Astrocyte (in vitro differentiated cells and primary cell): ENCODE results near the gene AGBL4. TPM values are rescaled to one million over a fixed set of nuclear protein-coding genes. Genes with fewer than 3 reads are reported as not detected.
A peak's percentile ranks its signal among the peaks of the same experiment; 100 is the strongest.

Experiments used
- DNase-seq: peaks from one replicate; pipeline ENCODE4 v3.0.0-alpha.2; 2010; ENCODE audit warnings: low read depth
- FAIRE-seq: peaks from 2 replicates; lab custom pipeline; 2011; peaks lifted over from hg19 to GRCh38; lab: Jason Lieb, UNC
- H2AFZ ChIP-seq: 2 replicates; pipeline ENCODE4 v1.6.0; 2012; ENCODE audit warnings: low read depth, low read length, inconsistent platforms
- H3K27ac ChIP-seq: 2 replicates; pipeline ENCODE4 v1.5.1; 2011; ENCODE audit warnings: low read depth, low read length, inconsistent platforms
- H3K27me3 ChIP-seq: 2 replicates; pipeline ENCODE4 v1.6.0; 2011; ENCODE audit warnings: low read length, inconsistent platforms; ENCODE audit not compliant: insufficient read depth
- H3K36me3 ChIP-seq: 2 replicates; pipeline ENCODE4 v1.5.1; 2011; ENCODE audit warnings: low read length, inconsistent platforms; ENCODE audit not compliant: insufficient read depth
- H3K4me1 ChIP-seq: 2 replicates; pipeline ENCODE4 v1.5.1; 2011; ENCODE audit warnings: low read length, inconsistent platforms; ENCODE audit not compliant: insufficient read depth
- H3K4me2 ChIP-seq: 2 replicates; pipeline ENCODE4 v1.6.0; 2012; ENCODE audit warnings: low read length, inconsistent platforms
- H3K4me3 ChIP-seq: 2 replicates; pipeline ENCODE4 v1.5.1; 2011; ENCODE audit warnings: low read depth, mild to moderate bottlenecking, low read length, inconsistent platforms; ENCODE audit not compliant: insufficient read depth
- H3K79me2 ChIP-seq: 2 replicates; pipeline ENCODE4 v1.6.0; 2012; ENCODE audit warnings: mild to moderate bottlenecking, low read length, inconsistent platforms; ENCODE audit not compliant: insufficient read depth
- H3K9ac ChIP-seq: 2 replicates; pipeline ENCODE4 v1.6.0; 2012; ENCODE audit warnings: mild to moderate bottlenecking, low read length, inconsistent platforms
- H3K9me3 ChIP-seq: 2 replicates; pipeline ENCODE4 v1.5.1; 2012; ENCODE audit warnings: low read depth, mild to moderate bottlenecking, low read length, inconsistent platforms; ENCODE audit not compliant: insufficient read depth
- H4K20me1 ChIP-seq: 2 replicates; pipeline ENCODE4 v1.6.0; 2012; ENCODE audit warnings: low read length, inconsistent platforms; ENCODE audit not compliant: insufficient read depth
- H3K27ac Mint-ChIP-seq: one replicate; pipeline ENCODE4 v1.8.0; 2021; ENCODE audit warnings: mild to moderate bottlenecking, mixed read lengths; ENCODE audit not compliant: unreplicated experiment
- H3K27me3 Mint-ChIP-seq: one replicate; pipeline ENCODE4 v1.8.0; 2021; ENCODE audit warnings: low read depth, mixed read lengths; ENCODE audit not compliant: unreplicated experiment
- H3K36me3 Mint-ChIP-seq: one replicate; pipeline ENCODE4 v1.8.0; 2021; ENCODE audit warnings: low read depth, mixed read lengths; ENCODE audit not compliant: unreplicated experiment
- H3K4me1 Mint-ChIP-seq: one replicate; pipeline ENCODE4 v1.8.0; 2021; ENCODE audit warnings: low read depth, mixed read lengths; ENCODE audit not compliant: unreplicated experiment
- H3K4me3 Mint-ChIP-seq: one replicate; pipeline ENCODE4 v1.8.0; 2021; ENCODE audit warnings: mild to moderate bottlenecking, moderate library complexity, mixed read lengths; ENCODE audit not compliant: unreplicated experiment
- H3K9me3 Mint-ChIP-seq: one replicate; pipeline ENCODE4 v1.8.0; 2021; ENCODE audit warnings: mild to moderate bottlenecking, mixed read lengths; ENCODE audit not compliant: unreplicated experiment
- CTCF ChIP-seq: IDR thresholded peaks from 2 replicates; pipeline ENCODE4 v1.5.1; 2011; ENCODE audit warnings: low read depth, mild to moderate bottlenecking, inconsistent platforms, low read length, moderate library complexity; ENCODE audit not compliant: insufficient read depth
- EZH2 ChIP-seq: IDR thresholded peaks from 2 replicates; pipeline ENCODE4 v1.6.1; 2012; ENCODE audit warnings: mild to moderate bottlenecking, low read length, inconsistent platforms; ENCODE audit not compliant: insufficient read depth
- total RNA-seq: library from RNA; stranded (reverse); gene quantifications from 2 replicates; pipeline ENCODE4 v1.2.1, GENCODE V29; 2021

The AGBL4 gene
- total RNA-seq, 1 donor from 2014 or later: not detected

- FAIRE-seq (no peak), DNase-seq (peak; percentile 87)
- Histone ChIP-seq H3K9me3 (no peaks in the 10 kb centered on the region), H3K27me3 (no peaks in the 10 kb centered on the region), H3K4me1 (no peaks in the 10 kb centered on the region), H3K27ac (peak overlapping the region; percentile 45), H4K20me1 (no peaks in the 10 kb centered on the region), H3K36me3 (no peaks in the 10 kb centered on the region), H2AFZ (no peak overlapping the region), H3K79me2 (no peaks in the 10 kb centered on the region), H3K4me3 (no peak overlapping the region), H3K4me2 (no peak overlapping the region), H3K9ac (no peak overlapping the region)
- no peaks in the 10 kb centered on the region for H3K27me3 Mint-ChIP-seq
- no peak for TF ChIP-seq EZH2
- no peak for TF ChIP-seq CTCF
- no peaks in the 10 kb centered on the region for H3K4me1 Mint-ChIP-seq
- H3K36me3 Mint-ChIP-seq: no peaks in the 10 kb centered on the region
- H3K4me3 Mint-ChIP-seq: no peak overlapping the region
- H3K9me3 Mint-ChIP-seq: peaks cover 1% of the 10 kb centered on the region
- H3K27ac Mint-ChIP-seq: no peak overlapping the region
These were observed 860.7 kb downstream of the AGBL4 start for GRCh38 chr1:49163031-49163430.

- no peaks in the 10 kb centered on the region for H3K27me3 ChIP-seq
- no peaks in the 10 kb centered on the region for H3K79me2 ChIP-seq
- H3K9me3 Mint-ChIP-seq: peaks cover 7% of the 10 kb centered on the region
- H3K27ac ChIP-seq: no peak overlapping the region
- H3K4me3 Mint-ChIP-seq: no peak overlapping the region
- no peaks in the 10 kb centered on the region for H3K9me3 ChIP-seq
- FAIRE-seq (no peak), DNase-seq (no peak)
- H3K36me3 Mint-ChIP-seq: no peaks in the 10 kb centered on the region
- no peaks in the 10 kb centered on the region for H3K4me1 ChIP-seq
- TF ChIP-seq EZH2 (no peak), CTCF (no peak)
- no peak overlapping the region for H3K4me3 ChIP-seq
- H3K4me2 ChIP-seq: no peak overlapping the region
- H3K27ac Mint-ChIP-seq: no peak overlapping the region
- H3K27me3 Mint-ChIP-seq: no peaks in the 10 kb centered on the region
- no peaks in the 10 kb centered on the region for H3K36me3 ChIP-seq
- no peaks in the 10 kb centered on the region for H3K4me1 Mint-ChIP-seq
- no peak overlapping the region for H2AFZ ChIP-seq
- H4K20me1 ChIP-seq: no peaks in the 10 kb centered on the region
- no peak overlapping the region for H3K9ac ChIP-seq
These were observed 863.1 kb downstream of the AGBL4 start for GRCh38 chr1:49160677-49161076.

GRCh38 chr1:49136738-49137251, 887.0 kb downstream of the AGBL4 start:
- Mint-ChIP-seq H3K4me3 (no peak overlapping the region), H3K36me3 (no peaks in the 10 kb centered on the region), H3K27ac (no peak overlapping the region), H3K9me3 (no peaks in the 10 kb centered on the region), H3K27me3 (no peaks in the 10 kb centered on the region), H3K4me1 (no peaks in the 10 kb centered on the region)
- Histone ChIP-seq H3K4me3 (no peak overlapping the region), H3K4me2 (no peak overlapping the region), H3K27me3 (no peaks in the 10 kb centered on the region), H3K4me1 (no peaks in the 10 kb centered on the region), H2AFZ (no peak overlapping the region), H3K36me3 (no peaks in the 10 kb centered on the region), H3K79me2 (no peaks in the 10 kb centered on the region), H4K20me1 (no peaks in the 10 kb centered on the region), H3K9me3 (no peaks in the 10 kb centered on the region), H3K9ac (no peak overlapping the region), H3K27ac (no peak overlapping the region)
- DNase-seq (no peak), FAIRE-seq (no peak)
- TF ChIP-seq CTCF (no peak), EZH2 (no peak)
